RWPE2 (cell line): ENCODE data around the gene STK32C.
"Not testable (repeated sequence)": the region's sequence is repeated elsewhere in the genome, so short reads cannot be mapped to it uniquely, and the experiment has no call there.

ENCODE experiments used
- ATAC-seq: fragments of 200-7000 bp; cut with Tn5 transposase; 3 replicates; pipeline ENCODE4 v1.9.1; 2021; ENCODE audit warnings: low read depth
- DNase-seq: peaks from one replicate; pipeline ENCODE4 v3.0.0-alpha.2; 2020; ENCODE audit warnings: low spot score
- H3K27ac ChIP-seq: fragments of 450-650 bp; 2 replicates; pipeline ENCODE4 v1.5.1; 2017; ENCODE audit warnings: mild to moderate bottlenecking; ENCODE audit not compliant: poor library complexity, severe bottlenecking
- H3K27me3 ChIP-seq: fragments of 250-450 bp; sonication (Bioruptor Pico); 2 replicates; pipeline ENCODE4 v1.5.1; 2021; ENCODE audit warnings: mild to moderate bottlenecking, moderate library complexity; ENCODE audit not compliant: insufficient read depth, poor library complexity, severe bottlenecking
- H3K36me3 ChIP-seq: fragments of 250-450 bp; sonication (Bioruptor Pico); 2 replicates; pipeline ENCODE4 v1.5.1; 2020; ENCODE audit warnings: low read depth, mild to moderate bottlenecking, moderate library complexity
- H3K4me1 ChIP-seq: fragments of 250-450 bp; sonication (Bioruptor Pico); 2 replicates; pipeline ENCODE4 v1.5.1; 2021; ENCODE audit warnings: mild to moderate bottlenecking, moderate library complexity; ENCODE audit not compliant: insufficient read depth, poor library complexity, severe bottlenecking
- H3K4me3 ChIP-seq: fragments of 250-450 bp; sonication (Bioruptor Pico); 2 replicates; pipeline ENCODE4 v1.5.1; 2021; ENCODE audit warnings: mild to moderate bottlenecking, moderate library complexity; ENCODE audit not compliant: severe bottlenecking
- H3K9me3 ChIP-seq: fragments of 250-450 bp; sonication (Bioruptor Pico); 2 replicates; pipeline ENCODE4 v1.5.1; 2021; ENCODE audit warnings: mild to moderate bottlenecking, moderate library complexity; ENCODE audit not compliant: severe bottlenecking
- TF ChIP-seq, protein P1 (sequence below): fragments of 450-650 bp; IDR thresholded peaks from one replicate; pipeline ENCODE4 v1.5.1; 2017; ENCODE audit warnings: mild to moderate bottlenecking, moderate library complexity; ENCODE audit not compliant: poor library complexity, severe bottlenecking

The STK32C gene

GRCh38 chr10:132219486-132219885 is 88.3 kb downstream of the STK32C start:
- ATAC-seq = no peak
- Histone ChIP-seq H3K36me3 (no peaks in the 10 kb centered on the region), H3K9me3 (peaks cover 8% of the 10 kb centered on the region), H3K27ac (no peak overlapping the region), H3K4me1 (no peaks in the 10 kb centered on the region), H3K27me3 (no peaks in the 10 kb centered on the region), H3K4me3 (no peak overlapping the region)
- TF ChIP-seq, protein P1, sequence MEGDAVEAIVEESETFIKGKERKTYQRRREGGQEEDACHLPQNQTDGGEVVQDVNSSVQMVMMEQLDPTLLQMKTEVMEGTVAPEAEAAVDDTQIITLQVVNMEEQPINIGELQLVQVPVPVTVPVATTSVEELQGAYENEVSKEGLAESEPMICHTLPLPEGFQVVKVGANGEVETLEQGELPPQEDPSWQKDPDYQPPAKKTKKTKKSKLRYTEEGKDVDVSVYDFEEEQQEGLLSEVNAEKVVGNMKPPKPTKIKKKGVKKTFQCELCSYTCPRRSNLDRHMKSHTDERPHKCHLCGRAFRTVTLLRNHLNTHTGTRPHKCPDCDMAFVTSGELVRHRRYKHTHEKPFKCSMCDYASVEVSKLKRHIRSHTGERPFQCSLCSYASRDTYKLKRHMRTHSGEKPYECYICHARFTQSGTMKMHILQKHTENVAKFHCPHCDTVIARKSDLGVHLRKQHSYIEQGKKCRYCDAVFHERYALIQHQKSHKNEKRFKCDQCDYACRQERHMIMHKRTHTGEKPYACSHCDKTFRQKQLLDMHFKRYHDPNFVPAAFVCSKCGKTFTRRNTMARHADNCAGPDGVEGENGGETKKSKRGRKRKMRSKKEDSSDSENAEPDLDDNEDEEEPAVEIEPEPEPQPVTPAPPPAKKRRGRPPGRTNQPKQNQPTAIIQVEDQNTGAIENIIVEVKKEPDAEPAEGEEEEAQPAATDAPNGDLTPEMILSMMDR = no peak
- DNase-seq = no peak

DNA sequence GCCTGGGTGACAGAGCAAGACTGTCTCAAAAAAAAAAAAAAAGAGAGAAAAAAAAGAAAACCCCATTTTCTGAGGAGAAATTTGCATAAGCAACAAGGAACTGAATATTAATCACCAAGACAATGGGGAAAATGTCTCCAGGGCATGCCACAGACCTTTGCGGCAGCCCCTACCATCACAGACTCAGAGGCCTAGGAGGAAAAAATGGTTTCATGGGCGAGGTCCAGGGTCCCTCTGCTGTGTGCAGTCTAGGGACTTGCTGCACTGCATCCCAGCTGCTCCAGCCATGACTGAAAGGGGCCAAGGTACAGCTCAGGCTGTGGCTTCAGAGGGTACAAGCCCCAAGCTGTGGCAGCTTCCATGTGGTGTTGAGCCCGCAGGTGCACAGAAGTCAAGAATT is 91.3 kb downstream of the STK32C start:
- not testable (repeated sequence) for H3K27me3 ChIP-seq, DNase-seq, H3K36me3 ChIP-seq, H3K4me1 ChIP-seq, ATAC-seq, H3K4me3 ChIP-seq, H3K9me3 ChIP-seq, H3K27ac ChIP-seq

- ATAC-seq (no peak), DNase-seq (no peak)
- TF ChIP-seq, protein P1 = no peak
- Histone ChIP-seq H3K27ac (no peak overlapping the region), H3K4me3 (no peak overlapping the region), H3K27me3 (no peaks in the 10 kb centered on the region), H3K36me3 (no peaks in the 10 kb centered on the region), H3K9me3 (peaks cover 8% of the 10 kb centered on the region), H3K4me1 (no peaks in the 10 kb centered on the region)
These were observed 93.8 kb downstream of the STK32C start for GRCh38 chr10:132213917-132214316.

DNA sequence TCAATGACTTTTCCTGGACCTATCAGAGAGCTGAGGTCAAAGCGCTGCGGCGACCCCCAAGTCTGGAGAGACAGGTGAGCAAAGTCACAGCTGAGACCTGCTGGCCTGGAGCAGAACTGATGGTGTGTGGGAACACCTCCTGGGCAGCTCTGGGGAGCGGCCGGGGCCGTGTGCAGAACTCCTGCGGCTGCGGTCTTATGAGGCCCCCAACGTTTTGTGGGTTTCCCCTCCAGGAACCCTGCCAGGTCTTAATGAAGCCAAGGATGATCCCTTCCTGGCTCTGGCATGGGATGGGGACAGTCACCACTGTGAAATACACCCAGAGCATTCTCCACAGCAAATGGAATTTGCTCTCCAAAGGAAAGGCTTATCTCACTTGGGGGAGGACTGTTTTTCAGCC is 94.9 kb downstream of the STK32C start:
- H3K9me3 ChIP-seq = peaks cover 8% of the 10 kb centered on the region
- TF ChIP-seq, protein P1 = no peak
- no peaks in the 10 kb centered on the region for H3K4me1 ChIP-seq
- ATAC-seq (no peak), DNase-seq (no peak)
- H3K36me3 ChIP-seq = no peaks in the 10 kb centered on the region
- no peak overlapping the region for H3K4me3 ChIP-seq
- H3K27ac ChIP-seq = no peak overlapping the region
- no peaks in the 10 kb centered on the region for H3K27me3 ChIP-seq

GRCh38 chr10:132211246-132211645 is 96.5 kb downstream of the STK32C start:
- DNase-seq (no peak), ATAC-seq (no peak)
- Histone ChIP-seq H3K36me3 (no peaks in the 10 kb centered on the region), H3K9me3 (no peaks in the 10 kb centered on the region), H3K4me1 (no peaks in the 10 kb centered on the region), H3K27me3 (no peaks in the 10 kb centered on the region), H3K27ac (no peak overlapping the region), H3K4me3 (no peak overlapping the region)
- TF ChIP-seq, protein P1 = no peak
